NCI-H526 treated with DMSO at 0.1 percent for 48 hours (cell line): ENCODE data around the gene STK35.
A peak's percentile ranks its signal among the peaks of the same experiment; 100 is the strongest.

Source experiments
- DNase-seq: peaks from one replicate; lab custom pipeline; 2025; lab: John Stamatoyannopoulos, UW

STK35 gene

DNA sequence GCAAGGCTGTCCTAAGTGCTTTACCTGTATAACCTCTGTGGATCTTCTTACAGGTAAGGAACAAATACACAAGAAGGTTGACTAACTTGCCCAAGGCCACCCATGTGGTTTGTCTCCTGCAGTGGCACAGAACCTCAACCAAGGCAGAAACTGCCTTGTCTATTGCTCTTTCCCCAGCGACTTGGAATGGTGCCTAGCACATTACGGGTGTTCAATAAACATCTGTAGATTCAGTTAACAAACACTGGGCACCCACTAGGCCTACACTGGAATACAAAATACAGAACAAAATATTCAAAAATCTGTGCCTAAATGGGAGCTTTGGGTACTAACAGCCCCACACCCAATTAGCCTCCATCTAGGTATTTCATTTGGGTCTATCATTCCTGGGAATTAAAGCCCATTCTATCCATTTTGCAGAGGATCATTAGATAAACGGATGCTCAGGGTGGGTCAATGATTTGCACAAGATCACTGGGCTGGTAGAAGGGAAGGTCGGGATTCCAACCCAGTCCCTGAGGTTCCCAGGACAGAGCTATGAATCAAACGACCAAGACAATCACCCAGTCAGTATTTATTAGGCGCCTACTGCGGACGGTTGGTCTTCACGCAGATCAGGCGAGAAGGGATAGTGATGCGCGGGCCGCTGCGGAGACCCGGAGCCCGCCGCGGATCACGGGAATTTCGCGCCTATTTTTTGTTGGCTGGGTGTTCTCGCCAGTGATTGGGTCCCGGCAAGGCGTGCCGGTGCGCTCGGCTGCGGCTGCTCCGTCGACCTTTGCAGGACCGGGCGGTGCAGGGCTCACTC lies at the start of gene STK35:
Gene STK35 (plus strand): TSS at position 771 of the 808 bp plus-strand sequence. CDS start 55 bp downstream, outside the sequence.
- DNase-seq = no peak

- no peak for DNase-seq
Observed at GRCh38 chr20:2051946-2052345, 49.7 kb upstream of the STK35 start.

DNA sequence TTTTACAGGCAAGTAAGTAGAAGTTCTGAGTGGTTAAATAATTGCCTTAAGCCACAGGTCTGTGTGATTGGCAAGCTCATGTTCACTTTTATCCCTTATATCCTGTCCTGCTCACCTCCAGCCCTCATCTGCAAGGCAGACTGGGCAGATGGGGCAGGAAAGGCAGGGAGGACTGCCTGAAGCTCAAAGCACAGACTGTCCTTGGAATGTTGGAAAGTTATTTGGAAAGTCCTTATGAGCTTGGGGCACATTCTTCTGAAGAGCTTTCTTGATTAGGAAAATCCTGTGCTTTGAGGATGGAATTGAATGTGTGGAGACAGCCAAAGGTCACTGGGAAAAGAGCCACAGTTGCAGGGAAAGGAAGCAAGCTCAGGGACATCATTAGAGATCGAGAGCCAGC lies 48.9 kb upstream of the STK35 start:
- no peak for DNase-seq

DNA sequence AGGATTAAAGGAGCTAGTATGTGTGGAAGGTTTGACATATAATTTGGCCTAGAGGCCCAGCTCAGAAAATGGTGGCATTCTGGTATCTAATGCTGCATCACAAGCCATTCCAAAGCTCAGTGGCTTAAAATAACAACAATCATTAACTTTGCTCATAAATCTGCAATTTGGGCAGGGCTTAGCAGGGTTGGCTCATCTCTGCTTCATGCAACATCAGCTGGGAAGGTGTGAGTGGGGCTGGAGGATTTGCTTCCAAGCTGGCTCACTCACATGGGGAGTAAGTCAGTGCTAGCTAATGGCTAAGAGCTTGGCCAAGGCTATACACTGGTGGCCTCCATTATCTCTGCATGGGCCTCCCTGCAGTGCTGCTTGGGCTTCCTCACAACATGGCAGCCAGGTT lies 48.0 kb upstream of the STK35 start:
- DNase-seq = no peak

DNA sequence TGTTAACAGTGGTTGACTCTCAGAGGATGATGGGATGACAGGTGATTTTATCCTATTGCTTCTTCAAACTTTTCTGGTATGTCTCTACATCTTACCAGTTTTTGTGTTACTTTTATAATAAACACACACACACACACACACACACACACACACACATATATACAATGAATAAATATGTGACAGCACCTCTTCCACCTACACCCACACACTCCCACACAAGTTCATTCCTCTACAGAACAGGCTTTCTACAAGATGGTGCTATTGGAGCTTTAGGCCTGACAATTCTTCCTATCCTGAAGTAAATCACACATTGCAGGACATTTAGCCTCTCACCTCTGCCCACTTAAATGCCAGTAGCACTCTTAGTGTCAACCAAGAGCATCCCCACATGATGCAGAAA lies 46.7 kb upstream of the STK35 start:
- no peak for DNase-seq

DNA sequence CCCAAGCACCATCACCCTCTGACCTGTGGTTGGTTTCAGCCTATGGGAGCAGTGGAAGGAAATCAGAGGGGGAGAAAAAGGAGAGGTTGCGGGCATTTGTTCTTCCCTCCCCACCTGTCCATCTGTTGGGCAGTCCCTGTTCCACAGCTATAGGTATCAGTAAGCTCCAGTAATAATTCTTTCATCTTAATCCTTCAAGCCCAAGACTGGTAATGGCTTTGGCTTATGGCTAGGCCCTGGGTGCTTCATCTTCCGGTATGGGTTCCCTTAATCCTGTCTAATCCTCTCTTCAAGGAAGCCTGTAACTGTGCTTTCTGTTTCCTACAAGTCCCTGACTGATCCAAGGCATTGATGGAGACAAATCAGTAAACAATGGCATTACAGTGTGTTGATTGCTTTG lies 42.2 kb upstream of the STK35 start:
- no peak for DNase-seq

GRCh38 chr20:2065099-2065498 lies 36.5 kb upstream of the STK35 start:
- DNase-seq = no peak

- DNase-seq = no peak
Observed at GRCh38 chr20:2066461-2067122, 35.0 kb upstream of the STK35 start.

DNA sequence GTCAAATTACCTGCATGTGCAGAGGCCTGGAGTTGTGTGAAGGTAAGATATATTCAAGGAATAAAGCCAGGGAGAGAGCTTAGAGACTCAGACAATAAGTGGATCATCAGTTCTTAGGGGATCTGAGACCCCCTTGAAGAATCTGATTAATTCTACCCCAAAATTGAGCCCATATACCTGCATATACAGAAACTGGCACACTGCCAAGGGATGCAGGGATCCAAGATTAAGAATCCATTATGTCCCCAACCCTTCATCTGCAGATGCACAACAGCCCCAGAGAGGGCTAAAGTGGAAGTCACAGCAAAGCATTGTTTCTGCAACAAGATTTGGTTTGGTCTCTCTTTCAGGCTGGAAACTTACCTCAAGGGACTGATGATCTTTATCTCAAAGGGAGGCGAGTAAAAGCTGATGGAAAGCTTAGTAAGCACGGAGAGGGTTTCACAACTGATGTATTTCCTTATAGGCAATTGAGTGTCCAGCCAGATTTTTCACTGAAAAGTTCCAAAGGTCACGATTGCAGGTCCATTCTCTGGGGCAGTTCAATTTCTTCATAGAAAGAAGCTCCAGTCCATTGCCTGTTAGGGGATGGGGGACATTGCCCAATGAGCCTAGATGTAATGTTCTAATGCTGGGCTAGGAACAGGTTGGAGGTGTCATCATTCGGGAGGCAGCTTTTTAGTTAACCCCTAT lies 20.9 kb upstream of the STK35 start:
- DNase-seq = no peak

DNA sequence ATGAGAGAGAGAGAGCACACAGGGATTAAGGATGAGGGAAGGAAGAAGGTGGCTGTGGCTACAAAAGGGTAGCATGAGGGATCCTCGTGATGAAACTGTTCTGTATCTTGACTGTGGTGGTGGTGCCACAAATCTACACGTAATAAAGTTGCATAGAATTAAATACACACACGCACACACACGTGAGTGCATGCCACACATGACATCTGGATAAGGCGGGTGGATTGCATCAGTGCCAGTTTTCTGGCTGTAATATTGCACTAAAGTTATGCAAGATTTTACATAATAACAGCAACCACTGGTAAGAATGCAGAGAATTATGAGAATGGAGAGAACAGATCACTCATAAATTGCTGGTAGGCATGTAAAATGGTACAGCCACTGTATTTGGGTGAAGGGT lies 16.9 kb upstream of the STK35 start:
- DNase-seq = no peak

- DNase-seq = peak; percentile 44
Observed at GRCh38 chr20:2086177-2086979, 15.2 kb upstream of the STK35 start.

DNA sequence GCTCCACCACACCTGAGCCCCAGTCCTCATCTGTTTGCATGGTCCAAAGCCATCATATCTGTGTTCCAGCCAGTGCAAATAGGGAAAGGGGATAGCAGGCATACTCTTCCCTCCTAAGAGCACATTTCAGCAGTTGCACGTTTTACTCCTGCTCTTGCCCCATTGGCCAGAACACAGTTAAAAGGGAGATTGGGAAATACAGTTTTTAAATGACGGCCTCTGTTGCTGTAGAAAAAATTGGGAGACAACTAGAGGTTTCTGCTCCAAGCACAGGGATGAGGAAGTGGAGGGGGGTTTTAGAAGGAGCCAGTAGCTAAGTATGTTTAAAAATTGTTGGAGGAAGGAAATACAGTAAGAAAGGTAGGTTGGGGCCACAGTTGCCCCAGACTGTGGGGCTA lies 14.6 kb upstream of the STK35 start:
- DNase-seq = no peak

DNA sequence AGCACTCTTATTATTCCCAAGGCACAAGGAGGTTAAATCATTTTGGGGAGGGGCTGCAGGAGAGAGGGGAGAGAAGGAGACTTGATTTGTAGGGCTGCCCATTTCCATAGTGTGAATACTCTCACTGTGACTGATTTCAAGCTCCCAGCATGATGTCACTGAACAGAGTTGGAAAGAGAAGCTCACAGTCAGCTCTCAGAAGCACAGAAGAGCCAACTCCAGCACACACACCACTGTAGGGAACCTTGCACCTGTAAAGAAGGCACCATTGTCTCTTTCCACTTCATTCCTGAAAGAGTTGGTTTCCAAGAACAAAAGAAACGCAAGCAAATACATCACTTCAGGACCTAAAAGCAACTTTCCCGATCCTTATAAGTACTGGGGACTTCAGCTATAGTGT lies 12.7 kb upstream of the STK35 start:
- no peak for DNase-seq

- DNase-seq = no peak
Observed at GRCh38 chr20:2089447-2089846, 12.2 kb upstream of the STK35 start.

DNA sequence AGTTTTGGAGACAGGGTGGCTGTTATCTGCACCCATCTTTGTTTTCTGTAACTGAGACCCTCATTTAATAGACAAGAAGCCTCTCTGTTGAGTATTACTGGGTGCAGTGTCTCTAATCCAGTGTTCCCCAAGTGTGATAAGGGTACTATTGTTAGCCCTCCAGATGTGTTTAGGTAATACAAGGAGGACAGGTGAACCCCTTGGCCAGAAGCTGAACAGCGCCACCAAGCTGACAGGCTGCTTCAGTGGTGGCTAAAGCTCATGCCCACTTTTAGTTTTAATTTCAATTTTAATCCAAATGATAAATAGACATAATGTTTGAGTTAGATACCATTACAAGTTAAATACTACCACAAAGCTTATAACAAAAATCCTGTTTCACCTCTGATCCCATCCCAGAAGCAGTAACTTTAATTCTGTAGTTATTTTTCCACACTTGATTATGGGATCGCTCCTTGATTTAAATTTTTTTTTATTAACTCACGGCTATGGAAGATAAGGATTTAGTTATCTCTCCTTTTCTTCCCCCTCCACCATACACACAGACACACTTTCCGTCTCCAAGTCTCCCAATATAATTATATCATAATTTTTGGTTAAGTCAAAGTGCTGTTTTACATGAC lies 8.4 kb upstream of the STK35 start:
- peak; percentile 53 for DNase-seq

- DNase-seq = peak; percentile 29
Observed at GRCh38 chr20:2093883-2094282, 7.7 kb upstream of the STK35 start.

DNA sequence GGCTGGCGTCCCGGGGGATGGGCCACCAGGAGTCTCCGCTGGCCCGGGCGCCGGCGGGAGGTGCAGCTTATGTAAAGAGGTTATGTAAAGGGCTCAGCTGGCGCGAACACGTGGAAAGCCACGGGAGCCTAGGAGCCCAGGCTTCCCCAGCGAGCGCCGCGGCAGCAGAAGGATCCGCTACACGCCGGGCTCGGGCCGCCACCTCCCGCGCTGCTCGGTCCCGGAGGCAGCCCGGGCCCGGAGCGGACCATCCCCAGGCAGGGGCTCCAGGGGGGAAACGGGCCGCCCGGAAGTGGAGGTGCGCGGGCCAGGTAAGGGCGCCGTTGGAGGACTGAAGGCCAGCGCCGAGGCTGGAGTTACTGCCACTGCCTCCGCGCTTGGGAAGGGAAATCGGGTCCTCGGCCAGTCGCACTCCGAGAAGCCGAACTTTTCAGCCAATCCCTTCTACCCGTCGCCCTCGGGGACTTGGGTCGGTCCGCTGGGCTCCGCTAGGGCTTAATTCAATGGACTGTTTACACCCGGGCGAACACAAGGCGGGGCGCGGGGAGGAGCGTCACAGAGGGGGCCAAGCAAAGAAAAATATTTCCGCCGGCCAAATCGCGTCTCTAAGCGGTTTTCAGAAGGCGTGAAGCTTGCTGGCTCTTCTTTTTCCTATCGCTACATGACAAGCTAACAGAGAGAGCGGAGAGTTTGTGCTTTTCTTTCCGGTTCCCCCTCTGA lies 398 bp downstream of the STK35 start:
- DNase-seq = peak; percentile 97

GRCh38 chr20:2102585-2103460 lies 1.2 kb downstream of the STK35 start:
- peak; percentile 97 for DNase-seq

DNA sequence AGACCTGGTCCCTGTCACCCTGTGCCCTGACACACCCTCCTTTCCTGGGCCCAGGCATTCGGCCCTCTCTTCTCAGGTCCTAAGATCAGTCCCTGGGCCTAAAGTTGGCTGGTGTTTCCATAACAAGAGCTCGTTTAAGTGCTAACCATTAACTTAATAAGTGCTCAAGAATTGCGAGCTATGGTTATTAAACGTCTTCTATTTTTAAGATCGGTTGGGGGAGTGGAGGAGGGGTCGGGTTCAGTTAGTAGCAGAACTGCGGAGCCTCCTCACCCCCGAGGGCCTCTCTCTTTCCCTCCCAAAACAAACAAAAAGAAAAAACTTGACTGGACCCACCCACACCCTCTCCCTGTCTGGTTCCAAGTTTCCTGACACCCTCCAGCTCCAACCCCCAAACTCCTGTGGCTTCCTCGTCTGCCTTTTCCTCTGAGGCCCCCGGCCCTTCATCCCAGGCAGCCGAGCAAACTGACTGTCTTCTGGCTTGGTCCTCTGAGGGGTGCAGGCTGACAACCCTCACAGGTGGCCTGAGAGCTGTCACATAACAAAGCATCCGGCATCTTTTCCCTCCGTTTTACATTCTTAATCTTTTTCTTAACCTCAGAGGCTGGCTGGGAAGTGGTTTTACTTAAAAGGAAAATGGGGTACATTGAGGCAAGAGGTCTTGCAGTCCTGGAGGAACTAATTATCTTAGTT lies 2.0 kb downstream of the STK35 start:
- no peak for DNase-seq
